GM10266 (cell line): ENCODE data around the gene ABCG4.
"Not testable (repeated sequence)": the region's sequence is repeated elsewhere in the genome, so short reads cannot be mapped to it uniquely, and the experiment has no call there.

Experiments
- DNase-seq: peaks from one replicate; pipeline ENCODE4 v3.0.0; 2012; ENCODE audit errors: extremely low spot score
- CTCF ChIP-seq: IDR thresholded peaks from 2 replicates; pipeline ENCODE4 v1.5.1; 2012; ENCODE audit warnings: mild to moderate bottlenecking, low read depth; ENCODE audit not compliant: control insufficient read depth, insufficient read depth; ENCODE audit errors: missing control alignments

ABCG4 gene

DNA sequence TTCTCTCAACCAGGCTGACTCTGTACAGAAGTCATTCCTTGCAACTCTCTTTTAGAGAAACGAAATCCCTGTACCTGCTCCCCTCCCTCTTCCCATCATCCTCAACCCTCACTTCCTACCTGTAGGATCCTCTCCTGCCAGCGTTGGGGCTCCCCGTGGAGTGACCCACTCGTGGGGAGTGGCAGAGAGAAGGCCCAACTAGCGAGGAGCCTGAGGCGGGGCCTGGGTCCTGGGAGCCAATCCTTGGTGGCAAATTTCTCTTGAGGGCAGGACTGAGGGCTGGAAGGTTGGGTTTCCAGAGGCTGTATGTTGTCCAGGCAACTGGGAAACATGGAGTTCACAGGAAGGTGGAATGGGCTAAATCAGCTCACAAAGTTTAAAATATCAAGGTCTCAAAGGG is 46.8 kb downstream of the ABCG4 start:
- no peak for TF ChIP-seq CTCF
- DNase-seq: no peak

DNA sequence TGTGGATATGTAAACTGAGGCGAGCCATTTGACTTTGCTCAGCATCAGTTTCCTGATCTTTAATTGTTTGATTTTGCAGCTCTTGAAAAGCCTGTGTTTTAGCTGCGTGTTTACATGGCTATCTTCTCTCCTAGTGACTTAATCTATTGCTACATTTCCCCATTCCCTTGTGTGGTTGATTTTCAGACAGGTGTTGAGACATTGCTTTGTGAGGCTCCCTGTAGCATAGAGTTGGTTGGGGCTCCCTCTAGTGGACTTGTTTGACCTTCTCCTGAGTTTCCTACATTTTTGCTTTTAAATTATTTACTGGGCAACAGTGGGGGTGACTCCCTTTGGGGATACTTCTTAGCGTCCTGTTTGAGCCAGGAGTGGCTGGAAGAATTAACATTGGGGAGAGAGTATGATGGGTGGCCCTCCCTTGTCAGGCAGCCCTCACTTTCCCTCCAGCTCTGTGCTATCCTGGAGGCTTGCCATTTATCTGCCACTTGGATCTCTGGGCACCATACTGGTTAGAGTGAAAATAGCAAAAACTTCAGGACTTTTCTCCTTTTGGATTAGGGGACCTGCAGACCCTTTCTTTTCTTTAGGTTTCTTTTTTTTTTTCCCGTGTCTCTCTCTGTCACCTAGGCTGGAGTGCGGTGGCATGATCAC is 48.1 kb downstream of the ABCG4 start:
- DNase-seq: peak; percentile 82

GRCh38 chr11:119198925-119199324 is 50.1 kb downstream of the ABCG4 start:
- no peak for TF ChIP-seq CTCF
- no peak for DNase-seq

More for the DNA sequence above, 48.1 kb downstream of the ABCG4 start:
- TF ChIP-seq CTCF: peak; percentile 76

DNA sequence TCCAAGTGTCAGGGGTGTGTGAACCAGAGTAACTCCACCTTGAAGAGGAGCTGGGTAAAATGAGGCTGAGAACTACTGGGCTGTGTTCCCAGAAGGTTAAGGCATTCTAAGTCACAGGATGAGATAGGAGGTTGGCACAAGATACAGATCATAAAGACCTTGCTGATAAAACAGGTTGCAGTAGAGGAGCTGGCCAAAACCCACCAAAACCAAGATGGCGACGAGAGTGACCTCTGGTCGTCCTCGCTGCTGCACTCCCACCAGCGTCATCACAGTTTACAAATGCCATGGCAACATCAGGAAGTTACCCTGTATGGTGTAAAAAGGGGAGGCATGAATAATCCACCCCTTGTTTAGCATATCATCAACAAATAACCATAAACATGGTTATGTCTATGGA is 52.4 kb downstream of the ABCG4 start:
- not testable (repeated sequence) for DNase-seq

GRCh38 chr11:119202554-119202953 is 53.7 kb downstream of the ABCG4 start:
- no peak for TF ChIP-seq CTCF
- no peak for DNase-seq

DNA sequence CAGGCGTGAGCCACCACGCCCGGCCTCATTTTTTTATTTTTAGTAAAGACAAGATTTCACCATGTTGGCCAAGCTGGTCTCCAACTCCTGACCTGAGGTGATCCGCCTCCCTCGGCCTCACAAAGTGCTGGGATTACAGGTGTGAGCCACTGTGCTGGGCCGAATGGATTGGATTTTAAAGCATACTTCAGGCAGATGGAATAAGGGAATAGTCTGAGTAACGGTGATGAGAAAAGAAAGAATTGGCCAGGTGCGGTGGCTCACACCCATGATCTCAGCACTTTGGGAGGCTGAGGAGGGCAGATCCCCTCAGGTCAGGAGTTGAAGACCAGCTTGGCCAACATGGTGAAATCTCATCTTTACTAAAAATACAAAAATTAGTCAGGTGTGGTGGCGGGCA is 55.2 kb downstream of the ABCG4 start:
- no peak for TF ChIP-seq CTCF
- no peak for DNase-seq

GRCh38 chr11:119205080-119205479 is 56.2 kb downstream of the ABCG4 start:
- no peak for TF ChIP-seq CTCF
- no peak for DNase-seq
